K562 (cell line): ENCODE data around the gene NHLH2. TPM values are rescaled to one million over a fixed set of nuclear protein-coding genes. Genes with fewer than 3 reads are reported as not detected.

ENCODE experiments used
- AFF1 ChIP-seq, 2 experiments: fragments of 450-650 bp; IDR thresholded peaks; 2 replicates each; pipeline ENCODE4 v1.6.1; 2018; ENCODE audit warnings: mild to moderate bottlenecking in 2 of 2, low read depth in 1 of 2; ENCODE audit not compliant: partially characterized antibody in 2 of 2
- MEF2A ChIP-seq: IDR thresholded peaks from 2 replicates; pipeline ENCODE4 v1.6.1; 2011; ENCODE audit warnings: low read depth, mild to moderate bottlenecking, low read length, moderate library complexity; ENCODE audit not compliant: control insufficient read depth
- SMARCE1 ChIP-seq: fragments of 450-650 bp; IDR thresholded peaks from 2 replicates; pipeline ENCODE4 v1.7.1; 2016; ENCODE audit warnings: mild to moderate bottlenecking
- SREBF1 ChIP-seq: fragments of 150-350 bp; IDR thresholded peaks from 2 replicates; pipeline ENCODE4 v1.6.1; 2014; ENCODE audit warnings: antibody characterized with exemption, low read depth, low read length, borderline replicate concordance
- ZBTB8A ChIP-seq: fragments of 450-650 bp; IDR thresholded peaks from 2 replicates; pipeline ENCODE4 v1.6.1; 2018; ENCODE audit warnings: mild to moderate bottlenecking, moderate library complexity; ENCODE audit not compliant: partially characterized antibody
- ZNF124 ChIP-seq: sonication (generic); formaldehyde crosslinking; IDR thresholded peaks from 2 replicates; pipeline ENCODE4 v1.8.1; 2022; ENCODE audit warnings: missing genetic modification reagents
- ZNF175 ChIP-seq: fragments of 200-800 bp; sonication (Bioruptor generic); IDR thresholded peaks from 2 replicates; pipeline ENCODE4 v1.6.1; 2016; ENCODE audit warnings: low read depth, mild to moderate bottlenecking, missing genetic modification characterization, missing compliant biosample characterization
- ZNF263 ChIP-seq: sonication (generic); formaldehyde crosslinking; IDR thresholded peaks from 2 replicates; pipeline ENCODE4 v1.8.0; 2022; ENCODE audit warnings: mild to moderate bottlenecking, missing genetic modification reagents, borderline replicate concordance
- ZNF311 ChIP-seq: fragments of 250-450 bp; sonication (Bioruptor Pico); IDR thresholded peaks from 2 replicates; pipeline ENCODE4 v1.4.0; 2020; ENCODE audit warnings: mild to moderate bottlenecking, moderate library complexity
- ZNF316 ChIP-seq: fragments of 450-650 bp; IDR thresholded peaks from 2 replicates; pipeline ENCODE4 v1.6.1; 2016
- ZNF561 ChIP-seq: fragments of 450-650 bp; formaldehyde crosslinking; conservative IDR thresholded peaks from 2 replicates; pipeline ENCODE4 v1.4.0; 2020; ENCODE audit warnings: mild to moderate bottlenecking, moderate library complexity
- ZNF717 ChIP-seq: fragments of 250-450 bp; sonication (Bioruptor Pico); IDR thresholded peaks from 2 replicates; pipeline ENCODE4 v1.5.0; 2021
- polyA plus RNA-seq, 8 experiments: library from polyadenylated mRNA; depleted of rRNA in 4 of 8; stranded (reverse) in 5 of 8; unstranded in 3 of 8; fragments of >200 nt; fragmentation: Nextera tagmentation in 2 of 8; fragmentation: Illumina TruSeq in 1 of 8; extraction: Ambion mirVana in 2 of 8; extraction: Trizol in 1 of 8; gene quantifications; 2 replicates each; pipeline versions ENCODE4 v1.2.1 to v1.2.3, GENCODE V29; 2011 to 2014; ENCODE audit warnings: inconsistent platforms in 1 of 8, missing spikeins in 1 of 8
- total RNA-seq, 7 experiments: library from RNA; depleted of rRNA in 6 of 7; stranded (reverse); fragments of >200 nt in 6 of 7; fragmentation: Illumina TruSeq in 2 of 7; extraction: Trizol in 2 of 7; gene quantifications; 2 replicates each; pipeline versions ENCODE4 v1.2.1 to v1.2.3, GENCODE V29; 2011 to 2021; ENCODE audit warnings: low replicate concordance in 1 of 7

Gene NHLH2
- total and polyA plus RNA-seq, 9 of the 15 experiments (the other 6 are each of a cell fraction or from before 2014, with no cell fraction given) = not detected

- no peak for TF ChIP-seq ZNF175 (CRISPR knock-in tag)
- no peak for TF ChIP-seq MEF2A
- TF ChIP-seq ZNF263 = no peak
- no peak for TF ChIP-seq ZNF311 (CRISPR knock-in tag)
- TF ChIP-seq SMARCE1 = no peak
- no peak for TF ChIP-seq ZBTB8A
- TF ChIP-seq AFF1 (IDR thresholded peaks at IDR 0.05; ENCODE audit: low read depth in 1 of 2, partially characterized antibody in 2 of 2) = no peak
- no peak for TF ChIP-seq ZNF124 (CRISPR knock-in tag)
- no peak for TF ChIP-seq ZNF717 (CRISPR knock-in tag)
- TF ChIP-seq ZNF561 (CRISPR knock-in tag) = no peak
- no peak for TF ChIP-seq ZNF316
- no peak for TF ChIP-seq SREBF1
Observed at GRCh38 chr1:115890580-115890979, 49.7 kb upstream of the NHLH2 start (continued).
